HTR-8/SVneo (cell line): ENCODE data around the gene YWHAB.
A peak's percentile ranks its signal among the peaks of the same experiment; 100 is the strongest.

Experiments used
- DNase-seq: peaks from one replicate; pipeline ENCODE4 v3.0.0; 2011; ENCODE audit warnings: low spot score, mixed read lengths; ENCODE audit not compliant: insufficient read length
- FAIRE-seq: peaks from 2 replicates; lab custom pipeline; 2011; peaks lifted over from hg19 to GRCh38; lab: Jason Lieb, UNC

YWHAB gene

DNA sequence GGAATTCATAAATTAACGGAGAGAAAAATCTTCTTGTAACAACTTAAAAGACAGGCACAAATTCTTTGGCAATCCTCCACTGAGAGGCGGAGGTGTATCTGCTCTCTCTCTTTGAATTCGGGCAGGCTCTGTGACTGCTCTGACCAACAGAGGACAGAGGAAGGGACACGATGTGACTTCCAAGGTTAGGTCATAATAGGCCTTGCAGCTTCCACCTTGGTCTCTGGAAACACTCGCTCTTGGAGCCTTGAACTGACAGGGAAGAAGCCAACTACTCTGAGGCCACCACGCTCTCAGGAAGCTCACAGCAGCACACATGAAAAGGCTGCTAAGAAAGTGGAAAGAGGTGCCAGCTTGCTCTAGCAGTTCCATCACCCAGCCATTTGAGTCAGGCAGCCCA is 59.8 kb downstream of the YWHAB start:
- FAIRE-seq (no peak), DNase-seq (no peak)

DNA sequence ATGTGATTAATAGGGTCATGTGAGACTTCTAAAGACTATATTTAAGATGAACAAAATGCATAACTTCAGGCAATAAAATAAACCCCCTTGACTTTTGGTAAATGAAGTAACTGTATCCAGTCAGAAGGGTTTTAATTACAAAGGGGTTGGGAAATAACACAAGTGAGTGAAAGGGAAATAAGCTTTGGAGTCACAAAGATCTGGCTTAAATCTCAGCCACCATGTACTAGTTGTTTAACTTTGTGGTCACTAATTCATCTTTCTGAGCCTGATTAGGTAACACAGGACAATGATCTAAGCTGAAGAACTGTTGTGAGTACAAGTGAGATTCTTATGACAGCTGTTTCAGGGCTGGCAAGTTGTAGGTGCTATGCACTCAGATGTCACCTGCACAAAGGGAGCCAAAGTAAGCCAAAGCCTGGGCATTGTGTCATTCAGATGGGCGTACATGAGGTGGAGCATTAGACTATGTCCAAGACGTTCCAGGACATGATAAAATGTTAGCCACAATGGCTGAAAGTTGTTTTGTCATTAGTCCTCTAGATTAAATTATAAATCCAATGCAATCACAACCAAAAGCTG is 60.9 kb downstream of the YWHAB start:
- DNase-seq (no peak), FAIRE-seq (peak; percentile 72)

DNA sequence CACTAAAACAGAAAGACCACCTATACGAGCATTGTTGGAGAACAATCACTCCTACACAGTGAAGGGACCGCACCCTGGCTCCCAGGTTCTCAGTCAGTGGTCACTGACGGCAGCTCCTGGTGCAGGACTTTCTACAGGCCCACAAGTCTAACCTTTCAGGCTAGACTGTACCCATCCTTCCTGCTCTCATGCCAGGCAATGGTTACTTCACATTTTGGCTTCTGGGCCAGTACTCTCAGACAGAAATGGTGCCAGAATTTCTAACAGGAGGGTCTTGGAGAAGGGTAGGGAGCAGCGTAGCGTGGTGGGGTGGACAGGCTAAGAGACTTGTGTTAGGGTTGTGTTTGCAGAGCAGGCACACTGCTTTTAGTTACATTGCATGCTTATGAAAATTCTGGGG is 62.6 kb downstream of the YWHAB start:
- DNase-seq (no peak), FAIRE-seq (peak; percentile 4)

DNA sequence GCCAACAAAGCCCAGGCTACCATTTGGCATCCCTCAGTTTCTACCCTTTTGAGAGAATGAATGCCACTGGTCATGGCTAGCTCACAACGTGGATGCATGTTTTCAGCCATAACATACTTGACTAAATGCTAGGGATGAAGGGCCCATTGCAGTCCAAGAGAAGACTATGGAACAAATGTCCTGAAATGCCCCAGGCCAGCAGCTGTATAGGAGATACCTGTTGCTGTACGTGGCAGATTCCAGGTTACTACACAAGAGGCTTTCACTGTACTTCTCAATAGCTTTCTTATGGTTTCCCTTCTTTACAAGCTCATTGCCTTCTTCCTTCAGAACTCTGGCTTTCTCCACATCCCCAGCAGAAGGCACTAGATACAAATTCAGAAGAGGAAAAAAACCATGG is 63.0 kb downstream of the YWHAB start:
- FAIRE-seq (peak; percentile 55), DNase-seq (no peak)

DNA sequence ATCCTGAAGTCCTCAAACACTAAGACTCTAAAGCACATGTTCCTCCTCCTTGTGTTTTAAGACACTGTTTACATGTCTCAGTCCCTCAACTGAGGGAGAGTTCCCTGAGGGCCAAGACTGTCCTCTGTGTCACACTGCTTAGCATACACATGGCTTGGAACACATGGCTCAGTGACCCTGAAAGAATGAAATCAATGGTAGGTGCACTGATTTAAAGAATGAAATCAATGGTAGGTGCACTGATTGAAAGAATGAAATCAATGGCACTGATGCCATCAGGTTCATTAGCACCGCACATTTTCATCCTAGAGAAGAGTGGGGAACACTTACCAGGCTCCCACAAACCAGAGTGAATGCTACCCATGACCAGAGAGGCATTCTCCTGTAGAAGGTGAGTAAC is 64.9 kb downstream of the YWHAB start:
- DNase-seq, result no peak
- peak; percentile 52 for FAIRE-seq

DNA sequence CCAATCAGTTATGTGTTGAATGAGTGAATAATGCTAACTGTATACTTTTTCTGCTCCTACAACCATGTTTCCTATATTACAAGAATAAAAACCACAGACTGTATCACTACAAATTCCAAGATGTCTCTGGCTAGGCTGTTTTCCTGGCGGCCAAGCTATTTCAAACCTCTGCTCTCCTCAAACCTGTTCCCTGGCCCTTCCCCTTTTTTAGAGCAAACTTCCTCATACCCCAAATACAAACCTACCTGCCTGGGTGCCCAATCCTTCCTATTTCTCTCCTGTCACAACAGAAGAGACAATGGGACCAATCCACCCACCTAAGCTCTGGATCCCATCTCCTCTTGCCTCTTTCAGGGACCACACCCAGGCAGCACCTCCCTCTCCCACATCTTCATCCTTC is 67.2 kb downstream of the YWHAB start:
- FAIRE-seq (no peak), DNase-seq (no peak)

DNA sequence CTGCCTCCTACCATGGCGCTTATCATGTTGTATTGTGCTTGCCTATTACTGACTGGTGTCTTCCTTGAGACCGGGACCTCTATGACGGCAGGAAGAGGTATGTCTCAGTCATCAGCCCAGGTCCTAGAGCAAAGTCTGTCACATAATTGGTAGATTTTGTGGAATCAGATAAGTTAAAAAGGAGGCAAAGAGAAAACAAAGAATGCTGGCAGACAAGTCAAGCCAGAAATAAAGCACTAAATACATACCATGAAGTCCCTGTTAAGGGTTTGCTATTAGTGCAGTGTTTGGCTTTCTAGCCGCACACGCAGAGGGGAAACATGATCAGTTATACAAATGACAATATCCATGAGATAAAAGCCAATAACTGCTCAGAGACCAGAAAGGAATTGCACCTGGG is 68.7 kb downstream of the YWHAB start:
- FAIRE-seq, result no peak

DNA sequence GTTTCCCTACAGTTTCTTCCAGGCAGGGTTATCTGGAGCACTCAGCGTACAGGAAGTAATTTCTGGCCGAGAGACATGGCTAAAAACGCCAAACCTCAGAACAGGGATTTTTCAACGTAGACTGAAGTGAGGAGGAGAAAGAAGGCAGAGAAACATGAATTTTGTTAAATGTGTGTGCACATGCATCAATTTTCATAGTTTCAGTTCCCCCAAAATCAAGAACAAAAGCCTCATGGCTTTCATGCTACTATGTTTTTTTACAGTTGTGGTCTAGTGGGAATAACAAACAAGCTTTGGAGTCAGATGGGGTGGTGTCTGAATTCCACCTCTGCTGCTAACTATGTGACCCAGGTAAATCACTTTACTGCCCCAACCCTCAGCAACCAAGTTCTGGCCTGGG is 69.8 kb downstream of the YWHAB start:
- no peak for DNase-seq
- no peak for FAIRE-seq

More for the DNA sequence above, 68.7 kb downstream of the YWHAB start:
- DNase-seq, result no peak

DNA sequence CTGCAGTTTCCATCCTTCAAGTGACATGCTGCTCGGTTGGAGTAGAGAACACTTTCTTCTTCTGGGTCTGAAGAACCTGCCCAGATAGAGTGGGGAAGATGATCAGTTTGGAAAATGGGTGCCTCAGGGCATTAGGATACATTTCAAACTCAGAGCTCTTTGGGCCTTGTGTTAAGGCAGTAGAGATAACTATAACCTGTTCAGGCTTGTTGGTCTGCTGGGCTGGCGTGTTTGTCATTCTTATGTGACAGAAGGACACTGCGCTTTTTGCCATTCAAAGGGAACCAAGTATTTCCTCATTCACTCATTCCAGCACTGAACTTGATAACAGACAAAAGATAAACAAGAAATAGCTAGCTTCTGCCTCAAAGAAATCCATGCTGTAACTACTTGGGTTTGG is 70.9 kb downstream of the YWHAB start:
- FAIRE-seq, result no peak
- DNase-seq, result no peak
